ENCODE measurements around the gene RUNX1.

The RUNX1 gene

GRCh38 chr21:34794686-34795085 lies 254.4 kb downstream of the RUNX1 start:
- TF ChIP-seq CTCF (IDR thresholded peaks at IDR 0.05): no peak

GRCh38 chr21:34793471-34793870 lies 255.6 kb downstream of the RUNX1 start:
- TF ChIP-seq CTCF (IDR thresholded peaks at IDR 0.05): no peak

GRCh38 chr21:34792504-34793089 lies 256.5 kb downstream of the RUNX1 start:
- no peak for TF ChIP-seq CTCF (IDR thresholded peaks at IDR 0.05)

- TF ChIP-seq CTCF (IDR thresholded peaks at IDR 0.05): no peak
Observed at GRCh38 chr21:34791776-34792503, 257.2 kb downstream of the RUNX1 start.

GRCh38 chr21:34790834-34791233 lies 258.3 kb downstream of the RUNX1 start:
- TF ChIP-seq CTCF (IDR thresholded peaks at IDR 0.05): no peak

GRCh38 chr21:34790341-34790740 lies 258.8 kb downstream of the RUNX1 start:
- no peak for TF ChIP-seq CTCF (IDR thresholded peaks at IDR 0.05)

- no peak for TF ChIP-seq CTCF (IDR thresholded peaks at IDR 0.05)
Observed at GRCh38 chr21:34788879-34789278, 260.2 kb downstream of the RUNX1 start.

Data from LNCAP (cell line).